Fibroblast of skin of right quadriceps (primary cell): ENCODE results near the gene FAHD1.
A peak's percentile ranks its signal among the peaks of the same experiment; 100 is the strongest.

ENCODE experiments used
- DNase-seq: peaks from one replicate; pipeline ENCODE4 v3.0.0-alpha.2; 2013

The FAHD1 gene

DNA sequence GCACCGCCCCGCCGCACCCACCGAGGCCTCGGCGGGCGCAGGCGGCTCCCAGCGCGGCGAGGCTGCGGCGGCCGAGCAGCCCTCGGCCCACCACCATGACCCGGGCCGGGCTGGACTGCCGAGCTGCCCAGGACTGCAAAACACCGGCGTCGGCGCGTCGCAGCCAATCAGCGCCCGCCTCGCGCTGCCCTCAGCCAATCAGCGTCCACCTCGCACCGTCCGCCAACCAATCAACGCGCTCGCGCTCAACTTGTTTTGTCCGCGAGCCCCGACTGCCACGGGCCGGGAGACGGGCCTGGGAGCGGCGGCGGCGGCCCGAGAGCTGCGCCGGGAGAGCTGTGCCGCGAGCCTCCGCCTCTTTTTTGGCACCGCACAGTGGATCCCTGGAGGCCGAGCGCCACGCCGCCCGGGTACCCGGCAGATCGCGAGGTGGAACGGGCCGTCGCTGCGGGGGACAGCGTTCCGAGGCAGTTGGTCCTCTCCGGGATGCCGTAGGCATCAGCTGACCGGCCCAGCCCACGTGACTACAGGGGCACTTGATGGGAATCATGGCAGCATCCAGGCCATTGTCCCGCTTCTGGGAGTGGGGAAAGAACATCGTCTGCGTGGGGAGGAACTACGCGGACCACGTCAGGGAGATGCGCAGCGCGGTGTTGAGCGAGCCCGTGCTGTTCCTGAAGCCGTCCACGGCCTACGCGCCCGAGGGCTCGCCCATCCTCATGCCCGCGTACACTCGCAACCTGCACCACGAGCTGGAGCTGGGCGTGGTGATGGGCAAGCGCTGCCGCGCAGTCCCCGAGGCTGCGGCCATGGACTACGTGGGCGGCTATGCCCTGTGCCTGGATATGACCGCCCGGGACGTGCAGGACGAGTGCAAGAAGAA, at the start of gene FAHD1, which contains the start of gene HAGH:
Gene FAHD1 (plus strand): TSS at position 516 of the 883 bp plus-strand sequence. CDS start 33 bp downstream, at position 549.
Gene HAGH (minus strand): TSS at position 135 of the 883 bp plus-strand sequence. CDS start 38 bp downstream, at position 97.
- peak; percentile 92 for DNase-seq

DNA sequence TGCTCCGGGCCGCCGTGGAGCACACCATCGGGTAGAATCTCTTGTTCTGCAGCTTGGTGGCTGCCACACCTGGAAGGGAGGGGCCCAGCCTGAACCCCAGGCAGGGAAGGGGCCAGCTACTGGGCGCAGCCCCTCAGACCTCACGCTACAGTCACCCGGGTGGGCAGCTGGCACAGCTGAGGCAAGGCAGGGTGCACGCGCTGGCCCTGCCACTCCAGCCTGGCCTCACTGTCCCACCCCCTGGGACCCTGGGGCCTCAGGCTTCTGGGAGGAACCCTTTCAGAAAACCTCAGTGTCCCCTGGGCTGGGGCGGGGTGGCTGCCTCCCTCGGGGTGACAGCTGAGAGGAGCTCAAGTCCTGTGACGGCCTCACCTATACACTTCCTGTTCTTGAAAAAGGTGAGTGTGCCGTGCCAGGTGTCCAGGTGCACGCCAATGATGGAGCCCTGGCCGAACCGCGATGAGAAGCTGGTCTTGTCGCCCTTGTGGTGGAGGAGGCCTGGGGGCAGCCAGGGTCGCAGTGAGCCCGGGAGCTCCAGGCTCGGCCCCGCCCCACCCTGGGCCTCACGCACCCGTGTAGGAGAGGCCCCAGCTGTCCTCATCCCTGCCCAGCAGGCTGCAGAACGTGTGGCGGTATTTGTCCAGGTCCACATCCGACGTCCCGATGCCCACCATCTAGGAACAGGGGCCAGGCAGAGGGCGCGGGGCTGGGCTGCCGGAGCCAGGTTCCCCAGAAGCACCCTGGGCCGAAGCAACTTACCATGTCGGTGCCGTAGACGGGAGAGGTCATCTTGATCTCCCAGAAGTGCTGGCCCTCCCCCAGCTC, 49.4 kb upstream of the FAHD1 start:
- no peak for DNase-seq

DNA sequence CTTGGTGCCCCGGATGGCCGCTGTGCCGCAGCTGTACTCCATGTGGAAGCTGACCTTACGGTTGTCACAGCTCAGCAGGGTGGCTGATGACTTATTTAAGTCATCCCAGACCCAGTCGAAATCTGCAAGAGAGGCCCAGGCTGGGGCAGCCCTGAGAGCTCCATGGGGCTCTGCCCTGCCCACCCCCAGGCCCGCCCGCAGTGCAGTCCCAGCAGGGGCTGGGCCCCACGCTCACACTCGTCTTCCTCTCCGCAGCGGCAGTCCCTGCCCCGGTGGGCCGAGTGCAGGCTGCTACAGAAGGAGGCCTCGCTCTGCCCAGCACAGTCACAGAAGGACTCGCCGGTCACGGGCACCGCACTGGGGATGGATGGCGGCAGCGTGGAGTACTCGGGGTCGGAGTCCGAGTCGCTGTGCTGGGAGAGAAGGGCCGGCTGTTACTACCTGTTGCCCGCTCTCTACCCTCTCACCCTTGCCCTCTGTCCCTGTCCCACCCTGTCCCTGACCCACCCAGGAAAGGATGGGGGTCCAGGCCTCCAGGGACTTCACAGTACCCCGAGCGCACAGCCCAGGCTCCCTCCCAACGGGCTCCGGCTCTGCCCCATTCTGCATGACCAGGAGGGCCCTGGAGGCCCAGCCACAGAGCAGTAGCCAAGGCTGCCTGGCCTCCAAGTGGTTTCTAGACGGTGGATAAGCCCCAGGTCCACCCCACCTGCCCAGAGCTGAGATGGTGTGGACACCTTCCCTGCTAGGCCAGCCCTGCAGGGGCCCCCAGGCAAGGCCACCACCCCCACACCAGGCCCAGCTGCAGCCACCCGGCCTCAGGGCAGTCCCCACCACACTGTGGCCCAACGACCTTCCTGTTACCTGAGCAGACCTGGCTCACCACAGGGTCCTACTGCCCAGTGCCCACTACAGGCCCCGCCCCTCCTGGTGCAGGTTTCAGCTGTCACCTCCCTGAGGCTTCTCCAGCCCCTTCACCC, 48.5 kb upstream of the FAHD1 start:
- no peak for DNase-seq

- no peak for DNase-seq
These were observed 47.7 kb upstream of the FAHD1 start for GRCh38 chr16:1779234-1779701.

GRCh38 chr16:1779741-1780676, 47.0 kb upstream of the FAHD1 start:
- DNase-seq: no peak

GRCh38 chr16:1780677-1781072, 46.3 kb upstream of the FAHD1 start:
- no peak for DNase-seq

GRCh38 chr16:1781254-1781653, 45.8 kb upstream of the FAHD1 start:
- DNase-seq: no peak

- DNase-seq: no peak
These were observed 45.1 kb upstream of the FAHD1 start for GRCh38 chr16:1781758-1782407.

GRCh38 chr16:1782408-1783264, 44.4 kb upstream of the FAHD1 start, which contains the start of the genes NUBP2 and SPSB3:
TSS of gene NUBP2 (plus strand) at chr16:1782960. CDS start at chr16:1783021, 61 bp downstream.
TSS of gene SPSB3 (minus strand) at chr16:1782571. CDS start at chr16:1781483, 1,088 bp downstream.
- DNase-seq: peak; percentile 100

DNA sequence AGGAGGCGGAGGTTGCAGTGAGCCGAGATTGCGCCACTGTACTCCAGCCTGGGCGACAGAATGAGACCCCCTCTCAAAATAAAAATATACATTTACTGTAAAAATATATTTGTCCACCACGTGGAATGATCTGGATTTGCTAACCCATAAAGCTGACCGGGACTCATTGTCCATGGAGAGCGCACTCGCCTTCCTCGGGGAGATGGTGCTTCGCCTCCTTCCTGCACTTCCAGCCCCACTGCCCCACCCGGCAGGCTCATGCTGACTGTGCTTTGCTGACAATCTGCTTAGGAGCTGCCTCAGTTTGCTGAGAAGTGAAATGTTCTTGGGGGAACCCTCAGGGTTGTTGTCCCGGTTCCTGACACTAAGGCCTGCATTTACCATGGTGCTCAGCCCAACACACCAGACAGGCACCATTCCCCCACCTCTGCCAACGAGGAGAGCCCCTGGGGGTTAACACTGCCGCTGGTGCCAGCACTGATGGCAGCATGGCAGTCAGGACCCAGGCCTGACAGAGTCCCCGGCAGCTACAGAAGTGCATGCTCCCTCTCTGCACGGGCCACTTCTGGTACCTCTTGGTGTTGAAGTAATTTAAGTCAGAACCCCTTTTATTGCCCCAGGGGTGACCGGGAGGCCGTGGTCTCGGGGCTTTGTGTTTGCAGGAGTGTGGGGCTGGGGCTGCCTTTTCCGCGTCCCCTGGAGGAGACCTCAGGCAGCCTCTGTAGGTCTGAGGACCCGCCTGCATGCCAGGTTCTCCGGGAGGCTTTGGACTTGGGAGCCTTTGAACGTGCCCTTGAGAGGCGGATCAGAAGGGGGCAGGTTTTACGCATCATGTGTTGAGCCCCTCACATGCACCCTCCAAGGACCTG, 41.8 kb upstream of the FAHD1 start:
- no peak for DNase-seq

DNA sequence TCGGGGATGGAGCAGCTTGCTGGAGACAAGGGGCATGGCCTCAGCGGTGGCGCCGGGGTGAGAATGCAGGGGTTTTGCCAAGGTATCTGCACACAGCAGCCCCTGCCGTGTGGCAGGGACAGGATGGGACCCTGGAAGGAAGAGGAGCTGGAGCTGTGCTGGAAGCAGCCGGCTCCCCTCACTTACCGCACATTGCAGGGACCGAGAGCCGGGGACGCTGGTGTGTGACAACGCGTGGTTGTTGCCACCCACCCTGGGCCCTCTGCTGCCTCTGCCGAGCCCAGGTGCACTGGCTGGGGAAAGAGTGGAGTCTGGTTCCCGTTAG, 41.2 kb upstream of the FAHD1 start:
- no peak for DNase-seq

DNA sequence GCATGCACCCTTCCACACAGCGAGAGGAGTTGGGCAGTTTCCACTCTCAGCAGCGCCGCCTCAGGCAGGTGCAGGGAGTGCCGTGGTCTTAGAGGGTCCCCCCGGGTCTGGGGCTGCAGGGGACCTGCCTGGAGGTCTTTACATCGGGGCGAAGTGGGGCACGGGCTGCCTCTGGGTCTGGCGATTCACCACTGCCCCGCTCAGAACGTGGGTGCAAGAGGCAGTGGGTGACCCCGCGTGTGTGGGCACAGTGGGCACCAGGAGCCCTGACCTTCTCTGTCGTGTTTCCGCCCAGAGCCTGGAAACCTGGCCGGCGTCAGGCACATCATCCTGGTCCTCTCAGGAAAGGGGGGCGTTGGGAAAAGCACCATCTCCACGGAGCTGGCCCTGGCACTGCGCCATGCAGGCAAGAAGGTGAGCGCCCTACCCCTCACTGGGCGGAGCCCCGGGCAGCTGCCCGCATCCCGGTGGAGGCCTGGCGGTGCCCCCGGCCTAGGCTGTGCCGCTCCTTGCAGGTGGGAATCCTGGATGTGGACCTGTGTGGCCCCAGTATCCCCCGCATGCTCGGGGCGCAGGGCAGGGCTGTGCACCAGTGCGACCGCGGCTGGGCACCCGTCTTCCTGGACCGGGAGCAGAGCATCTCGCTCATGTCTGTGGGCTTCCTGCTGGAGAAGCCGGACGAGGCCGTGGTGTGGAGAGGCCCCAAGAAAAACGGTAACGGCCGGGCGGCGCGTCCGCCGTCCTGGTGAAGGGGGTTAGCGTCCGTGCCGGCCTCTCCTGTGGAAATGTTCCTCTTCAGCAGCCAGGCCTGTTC, 40.6 kb upstream of the FAHD1 start:
- no peak for DNase-seq

DNA sequence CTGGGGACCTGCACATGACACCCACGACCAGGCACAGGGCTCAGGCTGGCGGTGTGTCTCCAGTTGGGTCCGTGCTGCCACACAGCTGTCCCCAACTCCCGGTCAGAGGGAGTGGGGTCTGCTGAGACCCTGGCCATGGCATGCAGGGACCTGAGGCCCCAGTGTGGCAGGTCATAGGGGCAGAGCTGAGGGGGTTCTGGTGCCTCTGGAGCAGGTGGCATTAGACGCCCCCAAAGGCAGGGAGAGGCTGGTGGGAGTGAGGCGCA, 40.0 kb upstream of the FAHD1 start:
- DNase-seq: no peak

GRCh38 chr16:1787322-1788094, 39.5 kb upstream of the FAHD1 start:
- DNase-seq: no peak

GRCh38 chr16:1788095-1788707, 38.8 kb upstream of the FAHD1 start:
- no peak for DNase-seq

- DNase-seq: no peak
These were observed 38.3 kb upstream of the FAHD1 start for GRCh38 chr16:1788708-1789100.

GRCh38 chr16:1789643-1790045, 37.4 kb upstream of the FAHD1 start:
- no peak for DNase-seq
